B cell (primary cell): ENCODE data around the gene RHNO1.

ENCODE experiments used
- CTCF ChIP-seq: fragments of 200-600 bp; IDR thresholded peaks from one replicate; pipeline ENCODE4 v1.8.0; 2022; ENCODE audit warnings: antibody characterized with exemption, mild to moderate bottlenecking
- EZH2 ChIP-seq: IDR thresholded peaks from 2 replicates; pipeline ENCODE4 v1.6.1; 2012; ENCODE audit warnings: borderline replicate concordance, low read depth, mild to moderate bottlenecking, moderate library complexity, low read length; ENCODE audit not compliant: insufficient read depth, poor library complexity, severe bottlenecking

- TF ChIP-seq CTCF, result no peak
- TF ChIP-seq EZH2, result no peak
Observed at GRCh38 chr12:2934371-2934770, 57.3 kb downstream of the RHNO1 start.
